ENCODE results near the gene RIMS1. TPM values are rescaled to one million over a fixed set of nuclear protein-coding genes. Genes with fewer than 3 reads are reported as not detected.

The RIMS1 gene
- total and polyA plus RNA-seq, 4 donors = 0.14 to 5.7 (median 1.6) TPM

DNA sequence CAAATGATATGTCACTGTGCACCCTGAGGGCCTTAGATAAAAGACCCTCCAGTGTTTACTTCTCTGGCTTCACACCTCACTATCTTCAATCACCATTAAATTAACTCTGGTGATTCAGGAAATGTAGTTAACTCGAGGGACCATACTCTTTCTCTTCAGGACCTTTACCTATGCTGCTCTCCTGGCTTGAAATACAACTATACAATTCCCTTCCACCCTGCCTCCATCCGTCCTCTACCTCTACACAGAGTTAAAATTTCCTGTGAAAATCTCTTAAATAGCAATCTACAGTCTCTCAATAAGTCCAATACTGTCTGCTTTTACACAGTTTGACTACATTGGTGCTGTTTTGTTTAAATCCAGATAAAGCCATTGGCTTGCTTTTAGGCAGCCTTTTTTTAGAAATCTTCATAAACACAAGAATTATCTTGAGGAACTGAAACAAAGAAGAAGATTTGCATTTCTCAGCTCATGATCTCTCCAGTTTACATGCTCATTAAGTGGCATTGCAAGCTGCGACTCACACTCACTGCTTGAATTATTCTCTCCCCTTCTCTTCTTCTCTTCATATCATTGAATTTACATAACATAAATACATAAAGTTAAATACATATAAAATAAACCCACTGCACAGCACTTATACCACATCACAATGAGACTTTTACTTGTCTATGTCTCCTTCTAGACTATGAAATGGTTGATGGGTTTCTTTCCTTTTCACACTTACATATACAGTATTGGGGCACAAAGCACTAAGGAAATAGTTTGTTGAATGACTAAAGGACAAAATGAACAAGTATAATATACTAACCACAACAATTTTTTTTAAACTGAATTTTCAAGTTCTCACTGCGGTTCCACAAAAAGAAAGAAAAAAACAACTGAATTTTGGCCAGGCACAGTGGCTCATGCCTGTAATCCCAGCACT, 496.5 kb downstream of the RIMS1 start:
- no peak for ATAC-seq (ENCODE audit: insufficient read depth, low FRiP score)
- Histone ChIP-seq H3K9me3 (ENCODE audit: control insufficient read depth in 4 of 4, insufficient read depth in 3 of 4, low read length in 3 of 4) (peaks cover 0 to 5% (median 1%) of the 10 kb centered on the region in 4 donors), H3K27me3 (ENCODE audit: control insufficient read depth in 3 of 3, insufficient read depth in 3 of 3, low read length in 2 of 3) (no peaks in the 10 kb centered on the region)

DNA sequence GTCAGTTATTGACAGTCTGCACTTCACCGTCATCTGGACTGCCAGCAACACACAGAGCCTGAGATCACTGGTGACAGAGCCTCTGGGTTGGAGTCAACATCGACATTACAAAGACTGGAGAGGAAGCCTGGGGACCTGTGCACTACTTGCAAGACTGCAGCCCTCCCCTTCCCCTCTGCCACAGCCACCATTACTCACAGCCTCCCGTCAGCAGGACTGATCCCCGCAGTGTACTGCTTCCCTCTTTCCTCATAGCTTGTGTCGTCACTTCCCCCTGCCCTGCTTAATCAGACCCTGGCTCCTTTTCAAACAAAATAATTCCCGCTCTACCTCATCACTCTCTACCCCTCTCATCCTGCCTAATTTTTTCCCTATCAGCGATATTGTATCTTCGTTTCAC, 500.0 kb downstream of the RIMS1 start:
- Histone ChIP-seq H3K27me3 (ENCODE audit: control insufficient read depth in 3 of 3, insufficient read depth in 3 of 3, low read length in 2 of 3) (no peaks in the 10 kb centered on the region), H3K36me3 (ENCODE audit: control insufficient read depth in 4 of 4, insufficient read depth in 4 of 4, low read length in 4 of 4) (no peaks in the 10 kb centered on the region), H3K4me1 (ENCODE audit: control insufficient read depth in 5 of 5, insufficient read depth in 5 of 5, low read length in 5 of 5) (no peaks in the 10 kb centered on the region), H3K4me3 (no peak overlapping the region), H3K9ac (ENCODE audit: insufficient read depth in 1 of 2, low read length in 2 of 2) (no peak overlapping the region), H3K27ac (ENCODE audit: low read depth in 1 of 2, low read length in 1 of 2) (no peak overlapping the region), H3K9me3 (ENCODE audit: control insufficient read depth in 4 of 4, insufficient read depth in 3 of 4, low read length in 3 of 4) (peaks cover 0 to 5% (median 1%) of the 10 kb centered on the region in 4 donors)
- DNase-seq = no peak
- TF ChIP-seq CTCF (IDR thresholded peaks at IDR 0.05; ENCODE audit: control extremely low read depth, extremely low read depth) = no peak
- no peak for ATAC-seq (ENCODE audit: insufficient read depth, low FRiP score)
- WGBS, 2 donors = 66 to 80% methylated on average over 8 of the region's 8 CpGs

More for the DNA sequence above, 496.5 kb downstream of the RIMS1 start:
- WGBS, 2 donors = 56 to 61% methylated on average over 4 of the region's 4 CpGs
- Histone ChIP-seq H3K4me1 (ENCODE audit: control insufficient read depth in 5 of 5, insufficient read depth in 5 of 5, low read length in 5 of 5) (no peaks in the 10 kb centered on the region), H3K9ac (ENCODE audit: insufficient read depth in 1 of 2, low read length in 2 of 2) (no peak overlapping the region), H3K36me3 (ENCODE audit: control insufficient read depth in 4 of 4, insufficient read depth in 4 of 4, low read length in 4 of 4) (no peaks in the 10 kb centered on the region), H3K4me3 (no peak overlapping the region), H3K27ac (ENCODE audit: low read depth in 1 of 2, low read length in 1 of 2) (no peak overlapping the region)
- TF ChIP-seq CTCF (IDR thresholded peaks at IDR 0.05; ENCODE audit: control extremely low read depth, extremely low read depth) = no peak
- no peak for DNase-seq

- Histone ChIP-seq H3K4me1 (ENCODE audit: control insufficient read depth in 5 of 5, insufficient read depth in 5 of 5, low read length in 5 of 5) (no peaks in the 10 kb centered on the region), H3K36me3 (ENCODE audit: control insufficient read depth in 4 of 4, insufficient read depth in 4 of 4, low read length in 4 of 4) (no peaks in the 10 kb centered on the region), H3K4me3 (no peak overlapping the region), H3K9ac (ENCODE audit: insufficient read depth in 1 of 2, low read length in 2 of 2) (no peak overlapping the region), H3K9me3 (ENCODE audit: control insufficient read depth in 4 of 4, insufficient read depth in 3 of 4, low read length in 3 of 4) (peaks cover 0 to 2% (median 0%) of the 10 kb centered on the region in 4 donors), H3K27me3 (ENCODE audit: control insufficient read depth in 3 of 3, insufficient read depth in 3 of 3, low read length in 2 of 3) (no peaks in the 10 kb centered on the region), H3K27ac (ENCODE audit: low read depth in 1 of 2, low read length in 1 of 2) (no peak overlapping the region)
- no peak for TF ChIP-seq CTCF (IDR thresholded peaks at IDR 0.05; ENCODE audit: control extremely low read depth, extremely low read depth)
- 91 to 100% methylated on average over 1 of the region's 1 CpG for WGBS, 2 donors
- ATAC-seq (ENCODE audit: insufficient read depth, low FRiP score) (no peak), DNase-seq (no peak)
Observed at GRCh38 chr6:72389698-72390097, 503.3 kb downstream of the RIMS1 start.
